GM19238 (cell line): ENCODE measurements around the gene NOS3.

Source experiments
- DNase-seq: peaks from one replicate; pipeline ENCODE4 v3.0.0; 2011; ENCODE audit warnings: low spot score; ENCODE audit not compliant: insufficient read length

Gene NOS3

DNA sequence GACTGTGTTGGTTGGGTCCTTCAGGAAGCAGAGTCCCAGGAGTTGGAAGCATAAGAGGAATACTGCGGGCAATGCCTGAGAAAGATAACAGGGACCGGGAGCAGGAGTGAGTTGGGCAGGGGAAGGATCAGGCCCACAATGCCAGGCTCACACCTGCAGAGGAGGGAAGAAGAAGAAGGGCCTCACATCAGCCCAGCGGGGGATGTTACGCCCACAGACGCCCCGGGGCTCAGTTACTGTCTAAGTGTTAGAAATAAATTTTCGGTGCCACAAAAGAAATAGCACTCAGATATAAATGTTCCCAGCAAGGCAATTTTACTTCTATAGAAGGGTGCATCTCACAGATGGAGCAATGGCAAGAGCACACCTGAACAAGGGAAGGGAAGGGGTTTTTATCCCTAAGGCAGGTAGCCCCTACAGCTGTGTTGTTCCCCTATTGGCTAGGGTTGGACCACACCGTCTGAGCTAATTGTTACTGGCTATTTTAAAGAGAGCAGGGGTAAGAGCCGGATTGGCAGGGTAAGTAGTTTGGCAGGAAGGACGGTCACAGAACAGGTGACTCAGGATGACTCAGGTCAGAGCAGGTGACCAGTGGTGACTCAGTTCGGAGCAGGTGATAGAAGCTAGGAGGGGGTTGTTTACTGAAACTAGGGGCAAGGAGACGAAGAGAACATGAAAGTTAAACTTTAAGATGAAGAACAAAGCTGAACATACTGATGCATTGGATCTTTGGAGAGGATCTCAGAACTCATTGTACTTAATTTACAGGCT, at the start of gene NOS3:
Gene NOS3 (plus strand): TSS at position 602 of the 771 bp plus-strand sequence. CDS start 2,787 bp downstream, outside the sequence.
- no peak for DNase-seq

DNA sequence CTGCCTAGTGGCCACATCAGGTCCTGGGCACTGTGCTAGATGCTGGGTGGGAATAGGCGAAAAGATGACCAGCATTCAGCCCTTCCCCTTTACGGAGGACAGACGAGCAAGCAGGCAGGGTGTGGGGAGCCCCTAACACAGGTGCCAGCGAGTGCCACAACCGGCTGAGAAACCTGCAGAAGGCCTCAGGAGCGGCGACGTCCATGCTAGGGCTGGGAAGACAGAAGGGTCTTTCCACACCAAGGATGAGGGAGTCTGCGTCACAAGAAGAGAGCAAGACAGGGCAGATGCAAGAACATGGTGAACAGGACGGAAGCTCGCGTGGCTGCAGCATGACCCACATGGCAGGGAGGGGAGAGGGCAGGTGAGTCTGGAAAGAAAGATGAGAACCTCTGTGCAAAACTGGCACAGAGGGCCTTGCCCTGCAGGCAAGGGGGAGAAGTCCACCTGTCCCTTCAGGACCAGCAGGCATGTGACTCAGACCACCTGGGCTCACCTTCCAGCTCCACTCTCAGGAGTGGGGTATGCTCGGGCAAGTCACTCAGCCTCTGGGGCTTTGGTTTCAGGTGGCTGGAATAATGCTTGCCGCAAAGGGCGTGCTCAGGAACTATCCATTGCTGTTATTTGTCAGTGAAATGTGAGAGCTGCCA, 49.3 kb upstream of the NOS3 start:
- no peak for DNase-seq

DNA sequence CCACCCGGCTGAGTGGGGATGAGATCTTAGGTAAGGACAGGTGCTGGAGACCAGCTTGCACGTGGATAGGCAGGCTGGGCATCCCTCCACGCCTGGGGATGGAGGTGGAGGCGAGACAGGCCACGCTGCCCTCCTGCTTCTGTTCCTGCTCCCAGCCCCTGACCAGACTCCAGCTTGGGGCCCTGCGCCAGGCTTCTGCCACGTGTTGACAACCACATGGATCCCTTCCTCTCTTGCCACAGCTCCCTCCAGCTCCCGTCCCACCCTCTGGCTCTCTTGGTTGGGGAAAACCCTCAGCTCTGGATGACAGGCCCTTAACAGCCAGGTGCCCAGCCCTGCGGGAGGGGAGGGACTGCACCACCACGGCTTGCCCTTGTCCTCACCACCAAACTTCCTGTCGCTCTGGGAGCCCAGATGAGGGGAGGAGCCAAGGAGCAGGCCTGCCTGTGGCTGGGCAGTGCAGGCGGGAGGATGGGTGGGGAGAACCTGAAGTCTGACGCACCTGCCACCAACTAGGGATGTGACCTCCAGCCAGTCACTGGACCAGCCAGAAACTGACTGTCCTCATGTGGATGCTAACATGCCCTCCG, 48.7 kb upstream of the NOS3 start:
- DNase-seq, result no peak

DNA sequence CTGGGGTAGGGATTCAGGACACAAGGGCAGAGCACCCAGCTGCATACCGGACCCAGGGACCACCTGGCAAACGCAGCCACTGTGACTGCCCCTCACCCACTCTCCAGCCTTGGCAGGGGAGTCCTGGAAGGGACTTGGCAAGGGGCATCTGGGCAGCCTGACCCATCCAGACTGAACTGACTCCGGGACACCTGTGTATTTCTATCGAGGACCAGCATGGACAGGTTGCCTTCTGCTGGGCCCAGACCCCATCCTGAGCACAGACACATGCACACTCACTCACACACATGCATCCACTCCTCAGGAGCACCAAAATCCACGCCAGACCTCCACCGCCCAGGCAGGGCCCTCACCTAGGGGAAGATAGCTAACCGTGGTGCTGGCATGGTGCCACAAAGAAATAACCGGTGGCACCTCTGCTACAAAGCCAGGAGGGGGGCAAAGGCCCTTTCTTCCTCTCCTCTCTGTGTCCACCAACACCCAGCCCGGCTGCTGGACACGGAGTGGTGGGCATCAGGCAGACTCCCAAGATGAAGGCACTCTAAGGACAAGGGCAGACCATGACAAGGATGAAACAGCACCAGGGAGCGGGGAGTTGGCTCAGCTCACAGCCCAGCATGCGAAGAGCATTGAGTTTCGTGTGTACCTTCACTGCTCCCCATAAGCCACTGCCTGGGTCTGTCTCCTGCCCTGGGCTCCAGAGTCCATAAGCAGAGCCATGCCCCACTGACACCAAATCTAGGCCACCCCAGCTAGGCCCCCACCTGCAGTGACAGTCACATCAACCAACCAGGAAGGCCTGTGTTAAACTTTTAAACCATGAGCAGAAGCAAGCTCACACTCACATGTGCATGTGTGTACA, 48.0 kb upstream of the NOS3 start:
- DNase-seq, result no peak

DNA sequence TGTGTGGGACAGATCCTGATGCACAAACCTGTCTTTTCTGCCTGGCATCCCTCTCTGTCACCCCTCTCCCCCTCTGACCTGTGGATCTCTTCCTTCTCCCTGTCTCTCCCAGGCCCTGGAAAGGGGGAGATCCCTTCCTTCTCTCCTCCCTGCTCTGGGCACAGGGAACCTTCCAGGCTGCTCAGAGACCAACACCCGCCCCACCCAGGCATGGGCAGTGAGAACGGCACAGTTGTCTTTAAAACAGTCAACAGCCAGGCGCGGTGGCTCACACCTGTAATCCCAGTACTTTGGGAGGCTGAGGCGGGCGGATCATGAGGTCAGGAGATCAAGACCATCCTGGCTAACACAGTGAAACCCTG, 47.4 kb upstream of the NOS3 start:
- no peak for DNase-seq

DNA sequence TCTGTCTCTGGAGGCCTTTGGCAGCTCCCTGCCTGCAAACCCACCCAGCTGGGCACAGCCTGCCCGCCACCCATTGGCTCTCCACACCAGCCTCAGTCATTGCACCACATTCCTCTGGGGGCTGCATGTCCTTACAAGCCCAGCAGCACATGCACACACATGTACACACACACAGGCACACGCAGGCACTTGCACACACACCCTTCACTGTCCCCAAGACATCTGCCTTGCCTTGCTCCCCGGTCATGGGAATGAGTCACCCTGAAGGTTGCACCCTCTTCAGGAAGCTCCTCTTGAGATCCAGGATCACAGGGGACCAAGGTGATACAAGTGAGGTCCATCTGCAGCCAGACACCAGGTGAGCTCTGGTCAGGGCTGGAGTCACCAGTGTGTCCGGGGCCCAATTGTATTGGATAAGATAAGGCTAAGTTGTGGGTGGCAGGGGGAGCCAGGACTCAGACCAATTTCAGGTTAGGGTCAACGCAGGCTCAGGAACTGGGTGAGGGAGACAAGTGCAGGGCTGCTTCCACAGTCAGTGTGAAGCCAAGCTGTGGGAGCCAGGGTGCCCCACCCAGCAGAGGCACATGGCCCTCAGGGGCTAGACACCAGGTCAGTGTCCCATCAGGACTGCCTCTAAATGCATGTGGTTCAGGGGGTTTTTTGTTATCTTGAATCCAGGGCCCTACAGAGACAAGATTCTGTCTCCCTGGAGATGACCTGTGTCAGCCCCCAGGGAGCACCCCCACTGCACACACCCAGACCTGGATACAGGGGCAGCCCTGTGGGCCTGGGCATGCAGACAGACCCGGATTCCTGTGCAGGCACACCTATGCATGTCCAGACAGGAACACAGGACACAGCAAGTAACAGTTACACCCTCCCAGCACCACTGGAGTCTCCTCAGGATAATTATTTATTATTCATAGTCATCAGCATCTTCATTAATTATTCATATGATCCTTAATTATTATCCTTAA, 46.5 kb upstream of the NOS3 start:
- no peak for DNase-seq

DNA sequence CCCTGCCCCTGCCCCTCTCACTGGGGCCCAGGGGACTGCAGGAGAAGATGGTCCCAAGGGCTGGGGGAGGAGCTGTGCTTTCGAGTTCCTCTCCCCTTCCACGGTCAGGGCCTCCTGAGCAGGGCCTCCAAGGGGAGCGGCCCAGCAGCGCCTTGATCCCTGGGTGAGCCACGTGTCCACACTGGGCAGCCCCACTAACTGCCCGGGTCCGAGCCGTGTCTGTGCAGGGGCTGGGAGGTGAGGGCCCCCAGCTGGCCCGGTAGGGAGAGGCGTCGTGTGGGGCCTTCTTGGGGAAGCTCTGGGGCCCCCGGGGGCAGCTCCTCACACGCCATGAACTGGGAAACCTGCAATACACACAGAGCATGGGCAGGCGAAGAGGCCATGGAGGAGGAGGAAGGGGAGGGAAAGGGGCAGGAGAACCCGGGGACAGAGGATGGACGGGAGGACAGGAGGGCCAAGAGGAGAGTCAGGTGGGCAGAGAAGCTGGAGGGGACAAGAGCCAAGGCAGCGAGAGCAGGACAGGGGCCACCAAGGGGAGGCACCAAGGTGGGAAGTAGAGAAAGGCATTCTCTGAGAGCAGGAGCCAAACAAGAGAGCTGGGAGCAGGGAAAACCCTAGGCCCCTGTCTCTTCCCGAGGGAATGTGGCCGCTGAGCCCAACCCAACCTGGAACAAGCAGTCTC, 45.5 kb upstream of the NOS3 start:
- DNase-seq, result no peak

DNA sequence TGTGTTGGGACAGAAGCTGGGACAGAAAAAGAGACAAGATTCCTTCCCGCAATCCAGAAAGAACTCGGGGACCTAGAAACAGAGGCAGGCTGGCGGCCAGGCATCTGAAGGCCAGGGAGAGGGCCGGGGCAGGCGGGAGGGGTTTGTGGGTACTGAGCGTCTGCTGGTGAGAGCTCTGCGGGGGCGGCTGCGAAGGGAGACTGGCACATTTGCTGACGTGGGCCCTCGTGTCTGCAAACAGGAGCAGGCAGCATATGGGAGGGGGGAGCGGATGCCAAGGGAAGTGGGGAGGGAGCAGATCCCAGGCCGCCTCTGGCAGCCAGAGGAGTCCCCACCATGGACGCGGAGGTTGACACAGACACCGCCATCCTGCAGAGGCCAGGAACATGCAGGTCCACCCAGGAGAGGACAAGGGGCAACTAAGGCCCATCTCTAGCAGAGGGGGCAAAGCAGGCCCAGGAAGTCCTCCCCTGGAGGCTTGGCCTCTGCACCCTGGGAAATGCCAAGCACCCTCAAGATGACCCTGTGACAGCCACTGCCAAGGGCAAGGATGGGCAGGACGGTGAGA, 44.9 kb upstream of the NOS3 start:
- DNase-seq, result no peak

DNA sequence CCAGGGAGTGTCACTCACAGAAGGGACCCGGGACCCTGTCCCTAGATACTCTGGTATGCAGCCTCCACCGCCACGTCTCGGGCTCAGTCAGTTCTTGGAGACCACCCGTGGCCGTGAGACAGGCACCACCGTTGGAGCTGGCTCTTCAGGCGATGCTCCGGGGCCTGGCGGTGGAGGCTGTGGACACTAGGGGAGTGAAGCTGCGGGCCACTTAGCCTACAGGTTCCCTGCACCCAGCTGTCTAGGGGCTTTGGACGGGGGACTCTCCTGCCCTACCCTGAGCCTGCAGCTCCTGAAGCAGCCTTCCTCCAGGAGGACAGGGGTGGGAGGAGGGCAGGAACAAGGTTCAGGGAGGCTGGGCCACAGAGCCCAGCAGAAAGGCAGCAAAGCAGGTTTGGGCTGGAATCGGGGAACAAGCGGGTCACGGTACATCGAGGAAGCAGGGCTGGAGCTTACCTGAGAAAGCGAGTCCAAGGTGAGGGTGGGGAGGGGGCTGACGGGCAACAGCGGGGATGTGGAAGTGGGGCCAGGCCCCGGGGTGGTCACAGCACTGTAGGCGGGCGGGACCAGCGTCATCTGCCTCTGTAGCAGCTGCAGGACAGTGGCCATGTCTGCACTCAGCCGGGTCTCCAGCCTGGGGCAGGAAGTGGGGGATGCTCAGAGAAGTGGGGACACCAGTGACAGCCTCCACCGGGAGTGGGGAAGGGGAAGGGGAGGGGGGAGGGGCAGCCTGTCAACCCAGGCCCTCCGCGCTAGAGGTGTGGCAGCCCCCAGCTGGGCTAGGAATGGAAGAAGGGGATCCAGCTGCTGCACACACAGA, 44.2 kb upstream of the NOS3 start:
- no peak for DNase-seq

DNA sequence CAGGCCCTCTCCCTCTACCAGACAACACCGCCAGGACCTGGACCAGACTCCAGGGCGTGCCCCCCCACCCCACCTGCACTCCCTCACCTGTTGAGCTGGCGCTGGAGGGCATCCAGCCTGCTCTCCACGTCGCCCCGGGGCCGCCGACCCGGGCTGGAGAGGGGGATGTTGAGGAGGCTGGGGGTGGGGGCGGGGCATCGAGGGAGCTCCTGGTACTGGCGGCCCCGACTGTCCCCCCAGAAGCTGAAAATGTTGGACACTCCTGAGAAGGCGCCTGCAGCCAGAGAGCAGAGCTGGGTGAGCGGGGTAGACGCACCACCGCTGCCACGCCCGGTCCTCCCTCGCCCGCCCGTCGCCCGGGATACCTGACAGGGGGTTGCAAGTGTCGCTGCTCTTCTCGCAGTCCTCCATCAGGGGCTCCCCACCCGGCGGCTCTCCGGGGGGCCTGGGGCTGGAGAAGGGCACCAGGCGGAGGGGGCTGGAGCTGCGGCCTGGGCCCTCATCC, 43.5 kb upstream of the NOS3 start:
- DNase-seq, result no peak

DNA sequence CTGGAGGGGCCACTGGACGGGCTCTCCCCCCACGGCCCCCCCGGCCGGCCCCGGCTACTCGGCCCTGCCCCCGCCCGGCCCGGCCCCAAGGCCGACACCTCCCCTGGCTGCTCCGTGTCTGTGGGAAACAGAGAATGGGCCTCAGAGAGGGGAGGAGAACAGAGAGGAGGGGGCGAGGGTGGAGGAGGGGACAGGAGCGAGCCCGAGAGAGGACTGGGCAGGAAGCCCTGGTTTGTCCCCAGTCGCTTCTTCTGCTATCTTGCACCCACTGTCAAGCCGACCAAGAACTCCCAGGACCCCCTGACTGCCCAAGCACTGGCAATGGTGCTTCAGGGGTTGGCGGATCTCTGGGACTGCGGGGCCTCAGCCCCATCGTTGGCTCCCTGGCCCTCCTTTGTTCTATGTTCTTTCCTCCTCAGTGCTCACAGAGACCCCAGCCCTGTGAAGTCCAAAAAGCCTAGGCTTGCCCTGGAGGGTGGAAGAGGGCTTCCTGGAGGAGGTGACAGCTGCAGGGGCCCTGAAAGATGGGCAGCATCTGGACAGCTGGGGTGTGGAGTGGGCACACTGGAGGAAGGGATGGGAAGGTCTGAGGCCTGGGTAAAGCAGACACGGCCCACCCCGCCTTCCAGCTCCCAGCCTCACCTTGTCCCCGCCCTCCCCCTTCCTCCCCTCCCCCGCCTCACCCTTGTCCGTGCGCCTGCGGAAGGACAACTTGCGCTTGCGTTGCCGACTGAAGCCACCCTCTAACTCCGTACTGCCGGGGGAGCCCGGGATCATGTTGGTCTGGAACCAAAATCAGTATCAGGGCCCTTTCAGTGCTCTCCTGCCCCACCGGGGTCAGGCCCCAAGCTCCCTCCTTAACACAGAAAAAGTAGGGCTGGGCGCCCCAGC, 42.8 kb upstream of the NOS3 start:
- DNase-seq, result no peak

DNA sequence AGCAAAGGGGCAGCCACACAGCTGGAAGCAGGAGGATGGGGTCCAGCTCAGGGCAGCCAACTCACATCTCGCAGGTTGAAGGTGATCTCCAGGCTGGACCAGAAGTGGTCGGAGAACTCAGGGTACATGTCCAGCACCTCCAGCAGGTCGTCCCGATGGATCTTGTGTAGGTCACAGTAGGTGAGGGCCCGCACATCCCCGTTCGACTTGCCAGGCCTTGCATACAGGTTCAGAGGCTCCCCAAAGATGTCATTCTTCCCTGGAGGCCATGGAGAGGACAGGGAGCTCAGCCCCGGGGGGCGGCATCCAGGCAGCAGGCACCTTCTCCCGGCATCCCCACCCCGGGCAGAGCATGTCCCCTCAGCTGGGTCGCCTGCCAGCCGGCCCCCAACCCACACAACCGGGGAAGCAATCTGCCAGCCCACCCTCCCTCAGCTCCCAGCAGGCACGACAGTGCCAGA, 42.0 kb upstream of the NOS3 start:
- no peak for DNase-seq

DNA sequence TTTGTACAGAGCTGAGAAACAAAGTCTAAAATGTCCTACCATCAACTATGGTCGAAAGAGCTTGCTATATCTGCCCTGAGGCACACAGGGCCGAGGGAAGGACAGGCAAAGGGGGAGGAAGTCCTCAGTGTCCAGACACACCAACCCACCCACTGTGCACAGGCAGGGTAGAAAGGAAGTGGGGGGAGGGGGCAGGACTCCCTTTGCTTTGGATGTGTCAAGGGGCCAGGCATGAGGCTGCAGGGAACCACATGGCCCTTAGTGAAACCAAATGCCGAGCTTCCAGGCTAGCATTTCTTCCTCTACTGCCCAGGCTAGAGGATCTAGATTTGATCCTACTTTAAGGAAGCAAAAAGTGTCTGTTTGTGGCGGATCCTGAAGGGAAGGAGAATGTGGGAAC, 41.3 kb upstream of the NOS3 start:
- no peak for DNase-seq

DNA sequence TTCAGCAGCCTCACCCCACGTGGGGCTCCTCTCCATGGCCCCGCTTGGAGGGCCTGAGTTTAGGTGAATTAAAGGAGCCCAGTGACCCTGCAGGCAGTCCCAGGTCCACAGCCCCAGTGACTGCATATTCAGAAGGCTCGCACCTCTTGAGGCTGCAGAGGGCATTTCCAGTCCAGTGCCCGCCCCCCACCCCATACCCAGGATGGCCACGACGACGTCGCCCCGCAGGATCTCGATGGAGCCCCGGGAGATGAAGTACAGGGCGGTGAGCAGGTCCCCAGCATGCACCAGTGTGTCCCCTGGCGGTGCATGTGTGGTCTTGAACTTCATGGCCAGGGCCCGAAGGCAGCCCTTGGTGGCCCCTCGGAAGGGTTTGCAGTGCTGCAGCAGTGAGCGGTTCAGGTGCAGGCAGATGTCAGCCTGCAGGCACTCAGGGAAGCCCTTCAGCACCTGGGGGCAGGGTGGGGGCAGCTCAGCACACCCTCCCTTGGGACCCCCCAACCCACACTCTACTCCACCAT, 40.8 kb upstream of the NOS3 start:
- DNase-seq, result no peak

DNA sequence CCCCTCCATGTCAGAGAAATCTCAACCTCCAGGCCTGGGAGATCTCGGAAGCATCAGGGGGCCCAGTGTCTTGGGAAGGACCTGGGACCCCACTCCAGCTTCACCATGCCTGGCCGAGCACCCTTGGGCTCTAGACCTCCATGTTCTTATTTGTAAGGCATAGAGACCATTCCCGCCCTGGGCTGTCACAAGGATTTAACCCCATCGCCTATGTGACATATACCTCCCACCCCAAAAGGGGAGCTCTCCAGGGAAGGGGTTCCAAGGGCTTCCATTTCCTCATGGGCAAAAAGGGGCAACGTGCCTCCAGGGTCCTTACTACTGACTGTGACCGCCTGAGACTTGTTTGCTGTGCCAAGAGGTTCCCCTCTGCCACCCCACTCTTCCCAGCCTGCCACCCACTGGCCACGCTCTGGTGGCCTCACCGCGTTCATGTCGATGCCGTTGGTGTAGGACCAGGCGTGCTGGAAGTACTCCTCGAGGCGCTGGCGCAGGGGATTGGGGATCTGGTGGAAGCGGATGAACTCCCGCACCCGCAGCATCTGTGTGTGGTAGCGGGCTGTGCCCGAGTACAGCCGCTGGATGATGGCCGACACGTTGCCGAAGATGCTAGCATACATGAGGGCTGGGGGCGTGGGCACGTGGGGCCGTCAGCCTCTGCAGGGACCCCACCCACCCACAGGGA, 40.2 kb upstream of the NOS3 start:
- no peak for DNase-seq

DNA sequence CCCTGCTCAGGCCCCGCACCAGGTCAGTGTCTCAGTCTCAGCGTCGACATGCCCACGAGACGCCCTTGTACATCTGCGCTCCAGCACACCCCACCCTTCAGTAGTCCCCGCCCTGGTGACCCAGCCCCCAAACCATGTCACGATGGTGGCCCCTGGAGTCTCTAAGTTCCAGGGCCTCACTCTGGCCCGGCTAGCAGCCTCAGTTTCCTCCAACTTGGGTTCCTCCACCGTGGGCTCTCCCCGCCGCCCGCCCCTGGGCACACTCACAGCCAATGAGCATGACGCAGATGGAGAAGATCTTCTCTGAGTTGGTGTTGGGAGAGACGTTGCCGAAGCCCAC, 39.7 kb upstream of the NOS3 start:
- DNase-seq, result no peak

DNA sequence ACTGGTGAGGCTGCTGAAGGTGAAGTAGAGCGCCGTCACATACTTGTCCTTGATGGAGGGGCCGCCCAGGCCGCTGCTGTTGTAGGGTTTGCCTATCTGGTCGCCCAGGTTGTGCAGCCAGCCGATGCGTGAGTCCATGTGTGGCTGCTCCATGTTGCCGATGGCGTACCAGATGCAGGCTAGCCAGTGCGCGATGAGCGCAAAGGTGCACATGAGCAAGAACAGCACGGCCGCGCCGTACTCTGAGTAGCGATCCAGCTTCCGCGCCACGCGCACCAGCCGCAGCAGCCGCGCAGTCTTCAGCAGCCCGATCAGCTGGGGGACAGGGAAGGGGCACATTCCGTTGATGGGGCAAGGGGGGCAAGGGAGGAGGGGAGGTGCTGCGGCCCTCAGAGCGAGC, 39.3 kb upstream of the NOS3 start:
- DNase-seq, result no peak
